GM18858 (cell line): ENCODE measurements around the gene DCAKD.
"Not testable (repeated sequence)": the region's sequence is repeated elsewhere in the genome, so short reads cannot be mapped to it uniquely, and the experiment has no call there.

Source experiments
- ATAC-seq: cut with Tn5 transposase; IDR thresholded peaks from one replicate; pipeline ENCODE4 v1.9.1; 2021; ENCODE audit not compliant: unreplicated experiment

Gene DCAKD

GRCh38 chr17:45067637-45068036 lies 16.2 kb upstream of the DCAKD start:
- ATAC-seq = no peak

GRCh38 chr17:45063198-45063597 lies 11.8 kb upstream of the DCAKD start:
- ATAC-seq = no peak

- no peak for ATAC-seq
These were observed 10.3 kb upstream of the DCAKD start for GRCh38 chr17:45061606-45062205.

GRCh38 chr17:45060797-45061605 lies 9.6 kb upstream of the DCAKD start, which contains the start of gene NMT1:
NMT1 (plus strand) TSS chr17:45061317; CDS start chr17:45061330, 13 bp downstream.
- ATAC-seq = peak; percentile 65

- ATAC-seq = no peak
These were observed 9.0 kb upstream of the DCAKD start for GRCh38 chr17:45060382-45060796.

- ATAC-seq = no peak
These were observed 780 bp upstream of the DCAKD start for GRCh38 chr17:45052052-45052772.

GRCh38 chr17:45051720-45052051 lies 254 bp upstream of the DCAKD start:
- ATAC-seq = not testable (repeated sequence)

- ATAC-seq = no peak
These were observed 862 bp downstream of the DCAKD start for GRCh38 chr17:45050481-45051059.

GRCh38 chr17:45048795-45049563 lies 2.5 kb downstream of the DCAKD start:
- no peak for ATAC-seq

GRCh38 chr17:45046537-45047125 lies 4.8 kb downstream of the DCAKD start:
- ATAC-seq = no peak

- ATAC-seq = no peak
These were observed 7.5 kb downstream of the DCAKD start for GRCh38 chr17:45043813-45044540.

- ATAC-seq = no peak
These were observed 8.9 kb downstream of the DCAKD start for GRCh38 chr17:45042346-45043120.

GRCh38 chr17:45040459-45040858 lies 11.0 kb downstream of the DCAKD start:
- no peak for ATAC-seq

- no peak for ATAC-seq
These were observed 12.5 kb downstream of the DCAKD start for GRCh38 chr17:45038728-45039634.

- no peak for ATAC-seq
These were observed 14.7 kb downstream of the DCAKD start for GRCh38 chr17:45036691-45037090.

- ATAC-seq = no peak
These were observed 15.6 kb downstream of the DCAKD start for GRCh38 chr17:45035848-45036247.

- ATAC-seq = no peak
These were observed 16.8 kb downstream of the DCAKD start for GRCh38 chr17:45034599-45034998.

- ATAC-seq = no peak
These were observed 19.3 kb downstream of the DCAKD start for GRCh38 chr17:45032174-45032541.
